Neural crest cell (in vitro differentiated cells): ENCODE measurements around the gene CDK5. TPM values are rescaled to one million over a fixed set of nuclear protein-coding genes. Genes with fewer than 3 reads are reported as not detected.
"Not testable (repeated sequence)": the region's sequence is repeated elsewhere in the genome, so short reads cannot be mapped to it uniquely, and the experiment has no call there.

ENCODE experiments used
- DNase-seq: peaks from one replicate; pipeline ENCODE4 v3.0.0; 2021; ENCODE audit warnings: low read depth, mixed read lengths, low spot score
- H3K27ac Mint-ChIP-seq: one replicate; pipeline ENCODE4 v1.8.0; 2021; ENCODE audit warnings: mild to moderate bottlenecking, mixed read lengths; ENCODE audit not compliant: unreplicated experiment
- H3K27me3 Mint-ChIP-seq: 2 replicates; pipeline ENCODE4 v1.8.0; 2021; ENCODE audit warnings: low read depth, mild to moderate bottlenecking, mixed read lengths
- H3K36me3 Mint-ChIP-seq: 2 replicates; pipeline ENCODE4 v1.8.0; 2021; ENCODE audit warnings: low read depth, mild to moderate bottlenecking, mixed read lengths
- H3K4me1 Mint-ChIP-seq: 2 replicates; pipeline ENCODE4 v1.8.0; 2021; ENCODE audit warnings: mixed read lengths
- H3K4me3 Mint-ChIP-seq: one replicate; pipeline ENCODE4 v1.8.0; 2021; ENCODE audit warnings: mild to moderate bottlenecking, mixed read lengths
- H3K9me3 Mint-ChIP-seq: 2 replicates; pipeline ENCODE4 v1.8.0; 2021; ENCODE audit warnings: mixed read lengths
- total RNA-seq: library from RNA; stranded (reverse); gene quantifications from 2 replicates; pipeline ENCODE4 v1.2.1, GENCODE V29; 2021
- TF ChIP-seq, protein P1 (sequence below): fragments of 200-600 bp; sonication (generic); conservative IDR thresholded peaks from 2 replicates; pipeline ENCODE4 v1.5.0; 2021; ENCODE audit warnings: antibody characterized with exemption, mild to moderate bottlenecking

The CDK5 gene
- total RNA-seq, 1 donor from 2014 or later = 38.9 TPM

DNA sequence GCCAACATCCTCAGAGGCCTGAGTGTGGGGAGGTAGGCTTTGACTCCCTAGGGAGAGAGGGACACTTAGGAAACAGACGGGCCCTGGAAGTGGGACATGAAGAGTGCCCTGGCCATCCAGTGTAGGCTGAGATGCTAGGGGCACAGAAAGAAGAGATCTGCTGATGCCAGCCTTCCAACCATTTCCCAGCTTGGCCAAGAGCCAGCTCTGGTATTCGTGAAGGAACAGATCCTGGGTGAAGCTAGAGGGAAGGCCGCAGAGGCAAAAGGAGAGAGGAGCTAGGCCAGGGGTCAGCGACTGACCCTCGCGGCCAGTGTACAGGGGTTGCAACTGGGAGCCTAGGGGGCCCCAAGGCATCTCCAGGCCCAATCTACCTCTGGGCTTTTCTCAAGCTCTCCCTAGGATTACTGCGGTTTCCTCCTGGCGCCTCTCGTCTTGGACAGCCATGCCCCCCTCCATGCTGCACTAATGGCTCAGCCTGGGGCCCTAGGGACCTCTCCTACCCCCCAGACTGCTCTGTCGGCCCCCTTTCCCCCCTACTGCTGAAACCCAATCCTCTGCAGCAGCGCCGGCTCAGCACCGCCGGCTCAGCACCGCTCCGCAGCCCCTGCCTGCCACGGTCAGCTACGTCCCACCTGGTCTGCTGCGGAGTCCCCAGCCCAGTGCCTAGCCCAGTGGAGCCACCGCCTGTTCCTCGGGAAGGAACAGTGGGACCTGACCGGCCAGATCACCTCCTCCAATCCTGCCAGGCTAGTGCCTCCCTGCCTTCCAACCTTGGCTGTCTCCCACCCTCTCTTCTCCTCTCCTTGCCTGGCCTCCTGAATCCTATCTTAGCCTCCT, 9.5 kb downstream of the CDK5 start, which contains the start of gene ASIC3:
ASIC3 (plus strand) TSS at position 556 of the 840 bp plus-strand sequence. CDS start 355 bp downstream, outside the sequence.
- peaks cover 19% of the 10 kb centered on the region for H3K27me3 Mint-ChIP-seq
- H3K27ac Mint-ChIP-seq = no peak within 1 kb of the TSS

DNA sequence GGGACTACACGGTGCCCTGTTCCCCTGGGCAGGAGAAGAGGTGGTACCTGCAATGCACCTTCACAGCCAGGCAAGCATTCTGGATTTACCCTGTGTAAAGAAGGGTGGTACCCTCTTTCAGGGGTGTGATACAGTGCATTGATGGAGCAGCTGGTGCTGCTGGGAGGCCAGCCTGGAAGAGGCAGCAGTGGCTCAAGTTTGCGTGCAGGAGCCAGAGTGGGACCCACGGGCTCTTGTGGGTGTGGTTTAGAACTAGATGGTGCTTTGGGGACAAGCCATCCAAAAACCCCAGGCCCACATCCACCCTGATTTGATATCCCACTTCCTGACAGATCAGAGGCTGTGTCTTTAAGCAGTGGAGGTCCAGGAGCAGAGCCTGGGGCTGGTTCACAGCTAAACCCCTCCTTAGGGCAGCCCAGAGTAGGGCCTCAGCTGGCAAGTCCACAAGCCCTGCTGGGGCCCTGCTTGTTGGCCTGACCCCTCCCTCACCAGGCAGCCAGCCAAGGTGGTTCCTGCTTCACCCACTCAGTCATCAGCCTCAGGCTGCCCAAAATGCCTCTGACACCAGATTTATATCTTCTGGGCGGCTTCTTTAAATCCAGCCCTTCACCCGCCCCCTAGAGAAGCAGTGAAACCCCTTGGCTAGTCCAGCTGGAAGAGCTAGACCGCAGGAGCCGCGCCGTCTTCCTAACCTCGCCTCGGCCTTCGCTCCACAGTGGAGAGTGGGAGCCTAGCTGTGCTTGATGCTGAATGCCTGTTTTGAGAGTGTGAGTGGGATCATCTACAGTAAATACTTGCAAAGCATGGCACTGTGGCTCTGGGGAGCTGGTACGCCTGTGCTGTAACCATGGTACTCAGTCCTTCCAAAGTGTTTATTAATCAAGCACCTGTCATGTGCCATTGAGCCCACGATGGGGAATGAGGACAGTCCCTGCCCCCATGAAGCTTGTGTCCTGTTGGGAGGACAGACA, 10.8 kb downstream of the CDK5 start:
- Mint-ChIP-seq H3K4me3 (no peak overlapping the region), H3K4me1 (no peaks in the 10 kb centered on the region), H3K9me3 (no peaks in the 10 kb centered on the region), H3K27ac (no peak overlapping the region), H3K27me3 (peaks cover 15% of the 10 kb centered on the region), H3K36me3 (no peaks in the 10 kb centered on the region)
- TF ChIP-seq, protein P1, sequence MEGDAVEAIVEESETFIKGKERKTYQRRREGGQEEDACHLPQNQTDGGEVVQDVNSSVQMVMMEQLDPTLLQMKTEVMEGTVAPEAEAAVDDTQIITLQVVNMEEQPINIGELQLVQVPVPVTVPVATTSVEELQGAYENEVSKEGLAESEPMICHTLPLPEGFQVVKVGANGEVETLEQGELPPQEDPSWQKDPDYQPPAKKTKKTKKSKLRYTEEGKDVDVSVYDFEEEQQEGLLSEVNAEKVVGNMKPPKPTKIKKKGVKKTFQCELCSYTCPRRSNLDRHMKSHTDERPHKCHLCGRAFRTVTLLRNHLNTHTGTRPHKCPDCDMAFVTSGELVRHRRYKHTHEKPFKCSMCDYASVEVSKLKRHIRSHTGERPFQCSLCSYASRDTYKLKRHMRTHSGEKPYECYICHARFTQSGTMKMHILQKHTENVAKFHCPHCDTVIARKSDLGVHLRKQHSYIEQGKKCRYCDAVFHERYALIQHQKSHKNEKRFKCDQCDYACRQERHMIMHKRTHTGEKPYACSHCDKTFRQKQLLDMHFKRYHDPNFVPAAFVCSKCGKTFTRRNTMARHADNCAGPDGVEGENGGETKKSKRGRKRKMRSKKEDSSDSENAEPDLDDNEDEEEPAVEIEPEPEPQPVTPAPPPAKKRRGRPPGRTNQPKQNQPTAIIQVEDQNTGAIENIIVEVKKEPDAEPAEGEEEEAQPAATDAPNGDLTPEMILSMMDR = no peak
- no peak for DNase-seq

More for the DNA sequence above, 9.5 kb downstream of the CDK5 start, which contains the start of gene ASIC3:
- TF ChIP-seq, protein P1 = no peak
- H3K9me3 Mint-ChIP-seq = no peaks in the 10 kb centered on the region
- peak within 1 kb of the TSS; percentile 54 for H3K4me3 Mint-ChIP-seq
- H3K4me1 Mint-ChIP-seq = no peaks in the 10 kb centered on the region
- DNase-seq = no peak
- H3K36me3 Mint-ChIP-seq = no peaks in the 10 kb centered on the region

DNA sequence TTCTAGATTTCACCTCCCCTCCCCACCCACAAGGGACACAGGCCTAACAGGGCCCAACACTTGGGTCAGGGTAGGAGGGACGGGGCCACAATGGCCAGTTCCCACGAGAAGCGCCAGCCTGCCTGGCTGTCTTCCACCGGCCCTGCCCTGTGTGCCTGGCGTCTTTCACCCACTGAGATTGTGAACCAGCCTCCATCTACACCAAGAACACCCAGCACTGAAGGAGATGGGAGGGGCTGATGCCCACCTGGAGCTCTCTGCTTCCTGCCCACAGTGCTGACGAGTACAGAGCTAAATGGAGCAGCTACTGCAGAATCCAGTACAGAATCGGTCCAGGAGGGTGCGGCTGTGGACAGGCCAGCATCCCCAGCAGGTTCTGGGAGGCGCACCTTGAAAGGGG, 11.7 kb downstream of the CDK5 start:
- no peak overlapping the region for H3K4me3 Mint-ChIP-seq
- no peaks in the 10 kb centered on the region for H3K4me1 Mint-ChIP-seq
- no peaks in the 10 kb centered on the region for H3K9me3 Mint-ChIP-seq
- no peaks in the 10 kb centered on the region for H3K36me3 Mint-ChIP-seq
- no peak overlapping the region for H3K27ac Mint-ChIP-seq
- TF ChIP-seq, protein P1 = no peak
- H3K27me3 Mint-ChIP-seq = peaks cover 15% of the 10 kb centered on the region
- no peak for DNase-seq

DNA sequence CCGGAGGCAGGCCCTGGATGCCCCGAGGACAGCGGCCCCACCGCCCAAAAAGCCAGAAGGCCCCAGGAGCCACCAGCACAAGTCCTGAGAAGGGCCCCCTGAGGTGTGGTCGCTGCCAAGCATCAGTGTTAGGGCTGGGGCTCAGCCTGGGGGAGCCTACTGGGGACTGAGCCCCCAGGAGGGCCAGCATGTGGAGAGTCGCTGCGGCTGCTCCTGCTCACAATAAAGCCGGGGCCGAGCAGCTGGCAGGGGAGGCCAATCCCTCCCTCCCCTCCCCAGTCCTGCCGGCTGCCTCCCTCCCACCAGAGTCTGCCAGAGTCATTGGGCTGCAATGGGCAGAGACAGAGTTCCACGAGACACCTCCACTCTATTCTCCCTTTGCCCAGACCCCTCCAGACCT, 12.4 kb downstream of the CDK5 start:
- no peak overlapping the region for H3K4me3 Mint-ChIP-seq
- TF ChIP-seq, protein P1 = no peak
- no peaks in the 10 kb centered on the region for H3K36me3 Mint-ChIP-seq
- peaks cover 10% of the 10 kb centered on the region for H3K27me3 Mint-ChIP-seq
- H3K9me3 Mint-ChIP-seq = no peaks in the 10 kb centered on the region
- DNase-seq = no peak
- no peaks in the 10 kb centered on the region for H3K4me1 Mint-ChIP-seq
- no peak overlapping the region for H3K27ac Mint-ChIP-seq

DNA sequence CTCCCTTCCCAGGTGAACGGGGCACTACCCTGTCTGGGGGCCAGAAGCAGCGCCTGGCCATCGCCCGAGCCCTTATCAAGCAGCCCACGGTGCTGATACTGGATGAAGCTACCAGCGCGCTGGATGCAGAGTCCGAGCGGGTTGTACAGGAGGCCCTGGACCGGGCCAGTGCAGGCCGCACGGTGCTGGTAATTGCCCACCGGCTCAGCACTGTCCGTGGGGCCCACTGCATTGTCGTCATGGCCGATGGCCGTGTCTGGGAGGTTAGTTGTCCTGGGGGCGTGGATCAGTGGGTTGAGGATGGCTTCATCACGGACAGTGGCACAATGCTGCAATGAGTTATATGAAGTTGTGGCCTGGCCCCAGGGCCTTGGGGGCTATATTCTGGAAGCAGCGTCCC, 13.7 kb downstream of the CDK5 start:
- Mint-ChIP-seq H3K9me3 (no peaks in the 10 kb centered on the region), H3K36me3 (no peaks in the 10 kb centered on the region), H3K4me3 (no peak overlapping the region), H3K4me1 (no peaks in the 10 kb centered on the region), H3K27ac (no peak overlapping the region), H3K27me3 (peaks cover 4% of the 10 kb centered on the region)
- TF ChIP-seq, protein P1 = no peak
- no peak for DNase-seq

DNA sequence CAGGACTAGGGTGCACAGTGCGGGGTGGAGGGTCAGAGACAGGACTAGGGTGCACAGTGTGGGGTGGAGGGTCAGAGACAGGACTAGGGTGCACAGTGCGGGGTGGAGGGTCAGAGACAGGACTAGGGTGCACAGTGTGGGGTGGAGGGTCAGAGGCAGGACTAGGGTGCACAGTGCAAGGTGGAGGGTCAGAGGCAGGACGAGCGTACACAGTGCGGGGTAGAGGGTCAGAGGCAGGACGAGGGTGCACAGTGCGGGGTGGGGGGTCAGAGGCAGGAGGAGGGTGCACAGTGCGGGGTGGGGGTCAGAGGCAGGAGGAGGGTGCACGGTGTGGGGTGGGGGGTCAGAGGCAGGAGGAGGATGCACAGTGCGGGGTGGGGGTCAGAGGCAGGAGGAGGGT, 14.2 kb downstream of the CDK5 start:
- H3K4me1 Mint-ChIP-seq, DNase-seq, H3K27ac Mint-ChIP-seq, H3K9me3 Mint-ChIP-seq, H3K36me3 Mint-ChIP-seq, H3K27me3 Mint-ChIP-seq, H3K4me3 Mint-ChIP-seq: not testable (repeated sequence)
